ENCODE measurements around the gene INHA. TPM values are rescaled to one million over a fixed set of nuclear protein-coding genes. Genes with fewer than 3 reads are reported as not detected.

Gene INHA
- total RNA-seq, 1 donor from 2014 or later, result not detected

DNA sequence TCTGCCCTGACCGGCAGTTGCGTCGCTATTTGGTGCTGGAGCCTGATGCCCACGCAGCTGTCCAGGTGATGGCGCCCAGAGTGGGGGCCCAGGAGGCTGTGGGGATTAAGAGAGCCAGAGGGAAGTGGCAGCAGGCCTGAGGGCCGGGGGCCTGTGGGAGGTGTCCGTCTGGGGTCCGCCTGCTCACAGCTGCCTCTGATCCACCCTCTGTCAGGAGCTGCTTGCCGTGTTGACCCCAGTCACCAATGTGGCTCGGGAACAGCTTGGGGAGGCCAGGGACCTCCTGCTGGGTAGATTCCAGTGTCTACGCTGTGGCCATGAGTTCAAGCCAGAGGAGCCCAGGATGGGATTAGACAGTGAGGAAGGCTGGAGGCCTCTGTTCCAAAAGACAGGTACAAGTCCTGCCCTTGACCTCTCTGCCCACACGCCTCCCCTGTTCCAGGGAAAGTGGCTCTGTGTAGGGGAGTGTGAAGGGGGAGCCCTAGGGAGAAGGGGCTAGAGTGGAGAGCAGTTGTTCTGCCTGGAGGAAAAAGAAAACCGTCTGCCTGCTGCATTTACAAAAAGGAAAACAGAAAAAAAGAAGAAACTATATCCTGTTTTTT lies 37.1 kb downstream of the INHA start:
- intact Hi-C loops (cut with micrococcal nuclease), result no loop called here

DNA sequence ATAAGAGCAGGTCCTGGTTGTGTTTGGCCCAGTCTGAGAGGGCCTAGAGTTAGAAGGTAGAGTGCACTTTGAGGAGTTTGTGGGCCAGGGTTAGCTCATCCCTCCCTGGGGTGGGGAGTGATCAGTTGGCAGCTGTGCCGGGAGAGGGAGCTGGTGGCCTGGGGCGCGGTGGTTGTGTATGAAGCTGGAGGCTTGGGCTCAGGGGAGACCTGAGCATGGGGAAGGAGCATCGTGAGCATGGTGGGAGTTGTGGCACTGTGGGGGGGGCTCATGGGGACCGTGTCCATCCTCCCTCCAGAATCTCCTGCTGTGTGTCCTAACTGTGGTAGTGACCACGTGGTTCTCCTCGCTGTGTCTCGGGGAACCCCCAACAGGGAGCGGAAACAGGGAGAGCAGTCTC lies 39.2 kb downstream of the INHA start:
- intact Hi-C loops (cut with micrococcal nuclease), result no loop called here

DNA sequence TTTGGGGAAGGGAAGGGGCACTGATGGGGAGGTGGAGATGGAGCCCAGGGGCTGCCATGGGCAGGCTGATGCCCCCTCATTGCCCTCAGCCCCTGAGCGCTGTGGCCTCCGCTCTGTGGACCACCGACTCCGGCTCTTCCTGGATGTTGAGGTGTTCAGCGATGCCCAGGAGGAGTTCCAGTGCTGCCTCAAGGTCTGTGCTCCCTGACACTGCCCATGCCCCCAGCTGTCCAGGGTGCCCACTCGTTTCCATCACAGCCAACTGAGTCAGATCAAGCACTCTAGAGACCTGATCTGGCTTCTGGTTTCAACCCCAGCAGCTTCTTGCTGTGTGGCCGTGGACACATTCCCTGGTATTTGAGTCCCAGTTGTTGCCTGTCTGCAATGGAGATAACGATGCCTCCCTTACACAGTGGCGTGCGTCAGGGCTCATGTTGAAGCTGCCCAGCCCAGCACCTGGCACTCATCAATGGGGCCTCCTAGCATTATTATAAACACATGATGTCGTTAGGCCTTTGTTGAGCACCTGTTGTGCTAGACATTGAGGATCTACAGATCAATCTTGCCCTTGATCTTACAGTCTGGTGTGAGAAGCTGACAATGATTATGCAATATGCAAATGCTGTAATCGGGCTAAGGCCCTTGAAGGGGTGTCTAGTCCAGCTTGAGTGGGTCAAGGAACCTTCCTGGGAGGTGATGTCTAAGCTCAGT lies 39.9 kb downstream of the INHA start:
- intact Hi-C loops (cut with micrococcal nuclease), result no loop called here

DNA sequence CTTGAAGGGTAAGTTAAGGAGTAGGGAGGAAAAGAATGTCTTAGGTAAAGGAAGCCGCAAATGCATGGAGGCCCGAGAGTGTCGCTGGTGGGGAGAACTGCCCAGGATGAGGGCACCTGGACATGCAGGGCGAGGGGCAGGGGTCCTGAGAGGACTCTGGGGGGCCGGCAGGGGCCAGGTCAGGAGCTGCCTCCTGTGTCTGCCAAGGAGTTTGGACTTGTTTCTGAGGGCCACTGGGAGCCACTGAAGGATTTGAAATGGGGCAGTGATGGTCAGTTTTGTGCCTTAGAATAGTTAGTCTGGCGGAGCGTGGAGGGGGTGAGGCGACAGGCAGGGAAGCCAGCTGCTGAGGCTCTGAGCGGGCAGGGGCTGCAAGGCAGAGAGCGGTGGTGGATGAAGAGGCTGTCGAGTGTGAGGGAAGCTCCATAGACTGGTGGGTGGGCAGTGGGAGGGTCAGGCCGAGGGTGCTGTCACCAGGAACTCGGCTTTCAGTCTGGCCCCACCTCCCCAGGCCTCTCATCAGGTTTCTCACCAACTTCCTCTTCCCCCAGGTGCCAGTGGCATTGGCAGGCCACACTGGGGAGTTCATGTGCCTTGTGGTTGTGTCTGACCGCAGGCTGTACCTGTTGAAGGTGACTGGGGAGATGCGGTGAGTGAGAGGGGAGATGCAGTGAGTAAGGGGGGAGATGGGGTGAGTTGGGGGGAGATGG lies 40.6 kb downstream of the INHA start:
- intact Hi-C loops (cut with micrococcal nuclease), result no loop called here

DNA sequence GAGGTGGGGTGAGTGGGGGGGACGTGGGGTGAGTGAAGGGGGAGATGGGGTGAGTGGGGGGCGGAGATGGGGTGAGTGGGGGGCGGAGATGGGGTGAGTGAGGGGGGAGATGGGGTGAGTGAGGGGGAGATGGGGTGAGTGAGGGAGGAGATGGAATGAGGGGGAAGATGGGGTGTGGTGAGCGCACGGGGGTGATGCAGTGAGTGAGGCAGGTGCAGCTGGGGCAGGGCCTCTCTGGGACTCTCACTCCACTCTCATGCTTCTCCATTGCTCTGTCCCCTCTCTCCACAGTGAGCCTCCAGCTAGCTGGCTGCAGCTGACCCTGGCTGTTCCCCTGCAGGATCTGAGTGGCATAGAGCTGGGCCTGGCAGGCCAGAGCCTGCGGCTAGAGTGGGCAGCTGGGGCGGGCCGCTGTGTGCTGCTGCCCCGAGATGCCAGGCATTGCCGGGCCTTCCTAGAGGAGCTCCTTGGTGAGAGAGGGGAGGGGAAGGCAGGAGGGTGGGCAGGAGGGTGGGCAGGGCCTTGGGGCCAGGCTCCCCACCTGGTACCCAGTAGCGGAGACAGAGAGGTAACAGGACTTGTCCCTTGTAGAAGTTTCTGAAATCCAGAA lies 41.5 kb downstream of the INHA start:
- intact Hi-C loops (cut with micrococcal nuclease), result no loop called here

DNA sequence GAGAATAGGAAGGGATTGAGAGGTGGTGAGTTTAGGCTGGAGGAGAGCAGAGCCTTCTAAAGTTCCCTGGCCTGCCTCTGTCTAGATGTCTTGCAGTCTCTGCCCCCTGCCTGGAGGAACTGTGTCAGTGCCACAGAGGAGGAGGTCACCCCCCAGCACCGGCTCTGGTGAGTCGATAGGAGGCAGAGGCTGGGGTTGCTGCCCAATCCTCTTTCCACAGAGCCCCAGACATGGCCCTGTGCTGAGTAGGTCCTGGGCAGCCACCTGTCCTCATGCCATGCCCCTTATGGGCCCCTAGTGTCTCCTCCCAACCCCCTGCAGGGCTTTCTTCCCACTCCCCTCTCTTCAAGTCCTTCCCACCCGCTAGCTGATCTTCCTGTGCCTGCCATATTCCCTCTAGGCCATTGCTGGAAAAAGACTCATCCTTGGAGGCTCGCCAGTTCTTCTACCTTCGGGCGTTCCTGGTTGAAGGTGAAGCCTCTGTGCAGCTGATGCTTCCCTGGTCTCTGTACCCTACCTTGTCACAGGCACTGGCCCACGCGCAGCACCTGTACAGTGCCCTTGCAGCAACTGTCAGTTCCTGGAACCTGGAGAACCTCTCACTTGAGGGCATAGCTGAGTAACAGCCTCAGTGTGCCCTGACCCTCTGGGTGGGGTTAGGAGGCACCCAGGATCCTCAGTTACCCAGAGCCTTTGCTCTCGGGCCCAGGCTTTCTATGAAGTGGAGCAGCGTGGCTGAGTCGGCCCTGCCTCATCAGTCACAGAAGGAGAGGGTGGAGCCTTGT lies 42.2 kb downstream of the INHA start:
- intact Hi-C loops (cut with micrococcal nuclease), result no loop called here

DNA sequence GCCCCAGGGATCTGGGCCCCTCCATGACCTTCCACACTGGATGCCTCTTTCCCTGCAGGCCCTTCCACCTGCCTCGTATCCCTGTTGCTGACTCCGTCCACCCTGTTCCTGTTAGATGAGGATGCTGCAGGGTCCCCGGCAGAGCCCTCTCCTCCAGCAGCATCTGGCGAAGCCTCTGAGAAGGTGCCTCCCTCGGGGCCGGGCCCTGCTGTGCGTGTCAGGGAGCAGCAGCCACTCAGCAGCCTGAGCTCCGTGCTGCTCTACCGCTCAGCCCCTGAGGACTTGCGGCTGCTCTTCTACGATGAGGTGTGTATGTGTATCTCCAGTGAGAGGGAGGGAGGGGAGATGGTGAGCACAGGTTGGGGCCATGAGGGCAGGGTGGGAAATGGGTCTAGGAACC lies 42.9 kb downstream of the INHA start:
- intact Hi-C loops (cut with micrococcal nuclease), result no loop called here

DNA sequence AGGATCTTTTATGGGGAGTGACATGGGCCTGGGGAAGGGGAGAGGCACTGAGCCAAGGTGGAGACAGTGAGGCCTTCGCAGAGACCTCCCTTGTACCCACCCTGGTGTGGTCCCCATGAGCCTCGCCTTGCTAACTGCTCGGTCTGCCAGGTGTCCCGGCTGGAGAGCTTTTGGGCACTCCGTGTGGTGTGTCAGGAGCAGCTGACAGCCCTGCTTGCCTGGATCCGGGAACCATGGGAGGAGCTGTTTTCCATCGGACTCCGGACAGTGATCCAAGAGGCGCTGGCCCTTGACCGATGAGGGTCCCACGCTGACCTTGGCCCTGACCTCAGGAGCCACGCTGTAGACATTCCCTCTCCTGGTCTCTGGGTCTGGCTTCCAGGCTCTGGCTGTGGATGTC lies 43.8 kb downstream of the INHA start:
- intact Hi-C loops (cut with micrococcal nuclease), result no loop called here

DNA sequence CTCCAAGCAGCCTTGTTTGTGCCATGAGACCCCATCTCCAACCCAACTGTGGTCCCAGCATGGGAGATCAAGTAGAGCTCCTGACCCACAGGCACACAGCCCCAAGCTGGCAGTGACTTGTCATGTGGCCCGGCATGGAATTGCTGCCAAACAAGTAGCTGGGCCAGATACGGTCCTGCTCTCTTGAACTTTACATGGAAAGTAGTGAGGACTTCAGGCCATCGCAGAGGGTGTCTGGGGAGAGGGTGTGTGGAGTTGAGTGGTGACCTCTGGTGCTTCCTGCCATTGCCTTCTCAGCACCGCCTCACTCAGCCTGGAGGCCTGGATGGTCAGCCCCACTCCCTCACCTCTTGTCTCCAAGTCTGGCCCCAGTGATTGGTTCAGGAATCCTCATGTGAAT lies 44.4 kb downstream of the INHA start:
- intact Hi-C loops (cut with micrococcal nuclease), result no loop called here

DNA sequence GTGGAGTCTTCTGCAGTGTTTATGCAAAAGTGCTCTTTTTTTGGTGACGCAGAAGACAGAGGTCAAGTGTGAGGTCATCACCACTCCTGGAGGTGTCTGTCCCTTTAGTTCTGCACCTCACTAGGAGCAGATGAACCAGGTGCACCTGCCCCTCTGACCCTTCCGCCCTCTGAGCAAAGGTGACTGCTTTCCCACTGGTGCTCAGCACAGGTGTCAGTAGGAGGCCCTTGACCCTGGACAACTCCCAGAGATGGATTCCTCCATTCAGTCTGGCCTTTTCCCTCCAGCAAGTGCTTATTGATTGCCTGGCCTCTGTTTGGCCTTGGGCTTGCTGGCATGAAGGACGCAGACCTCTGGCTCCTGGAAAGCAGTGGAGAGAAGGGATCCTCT lies 46.6 kb downstream of the INHA start:
- intact Hi-C loops (cut with micrococcal nuclease), result no loop called here

DNA sequence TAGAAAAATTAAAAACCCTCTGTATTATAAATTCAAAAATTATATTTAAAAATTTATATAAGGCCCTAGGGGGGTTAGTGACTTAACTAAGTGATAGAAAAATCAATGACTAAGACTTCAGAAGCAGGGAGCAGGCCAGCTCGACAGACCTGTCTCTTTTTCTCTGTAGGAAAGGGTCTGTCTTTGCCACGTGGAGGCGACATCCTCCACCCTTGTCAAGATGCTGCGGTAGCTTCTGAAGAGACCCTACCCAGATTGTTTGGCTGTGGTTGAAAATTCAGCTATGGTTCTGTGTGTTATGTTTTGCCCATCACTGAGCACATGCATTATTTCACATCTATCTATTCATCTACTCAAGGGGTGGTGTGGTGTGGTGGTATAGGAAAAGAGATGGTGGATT lies 47.1 kb downstream of the INHA start:
- intact Hi-C loops (cut with micrococcal nuclease), result no loop called here

DNA sequence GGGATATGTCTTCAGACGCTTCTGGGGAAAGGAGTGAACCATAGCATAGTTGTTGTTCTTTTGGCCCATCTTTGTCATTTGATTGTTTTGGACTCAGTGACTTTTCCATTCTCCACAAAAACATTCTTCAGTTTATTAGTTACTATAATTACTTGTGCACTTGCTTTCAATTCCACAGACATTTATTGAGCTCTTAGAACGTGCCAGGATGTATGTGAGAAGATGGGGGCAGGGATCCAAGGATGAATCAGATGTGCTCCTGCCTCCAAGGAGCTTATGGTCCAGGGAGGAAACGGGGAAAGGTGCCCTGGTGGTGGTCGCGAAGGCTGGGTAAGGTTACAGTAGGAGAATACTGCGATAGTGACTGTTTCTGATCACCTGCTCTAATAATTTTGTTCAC lies 48.4 kb downstream of the INHA start:
- intact Hi-C loops (cut with micrococcal nuclease), result no loop called here

DNA sequence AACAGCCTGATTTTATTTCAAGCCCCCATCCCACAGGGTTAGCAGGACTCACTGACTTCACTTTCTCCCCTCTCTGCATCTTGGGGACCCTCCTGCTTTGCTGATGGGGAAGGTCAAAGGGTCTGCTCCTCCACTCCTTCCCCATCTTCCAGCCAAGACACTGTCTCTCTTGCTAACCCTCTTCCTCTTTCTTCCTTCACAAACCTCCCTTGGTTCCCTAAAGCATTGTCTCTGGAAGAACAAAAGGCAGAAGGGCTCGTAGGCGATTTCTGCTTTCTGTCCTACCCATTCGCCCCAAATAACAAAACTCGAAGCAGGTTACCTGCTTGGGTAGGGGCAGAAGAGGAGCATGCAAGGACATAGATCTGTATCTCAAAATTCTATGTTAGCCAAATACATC lies 49.8 kb downstream of the INHA start:
- intact Hi-C loops (cut with micrococcal nuclease), result no loop called here

DNA sequence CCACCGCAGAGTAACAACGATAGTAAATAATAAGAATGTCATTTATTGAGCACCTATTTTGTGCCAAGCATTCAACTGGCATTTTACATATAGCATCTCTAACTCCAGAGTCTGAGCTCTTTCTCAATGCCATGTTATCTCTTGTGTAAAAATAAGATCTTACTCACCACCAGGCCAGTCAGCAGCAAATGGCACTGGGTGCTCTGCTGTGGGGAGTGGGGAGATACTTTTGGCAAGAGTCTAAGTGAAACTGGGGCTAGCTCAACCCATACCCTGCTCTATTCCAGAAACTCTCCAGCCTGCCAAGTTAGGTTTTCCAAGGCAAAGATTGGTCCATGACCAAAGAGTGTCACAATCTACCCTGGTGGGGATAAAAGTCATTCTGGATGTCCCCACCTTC lies 50.4 kb downstream of the INHA start:
- intact Hi-C loops (cut with micrococcal nuclease), result no loop called here

DNA sequence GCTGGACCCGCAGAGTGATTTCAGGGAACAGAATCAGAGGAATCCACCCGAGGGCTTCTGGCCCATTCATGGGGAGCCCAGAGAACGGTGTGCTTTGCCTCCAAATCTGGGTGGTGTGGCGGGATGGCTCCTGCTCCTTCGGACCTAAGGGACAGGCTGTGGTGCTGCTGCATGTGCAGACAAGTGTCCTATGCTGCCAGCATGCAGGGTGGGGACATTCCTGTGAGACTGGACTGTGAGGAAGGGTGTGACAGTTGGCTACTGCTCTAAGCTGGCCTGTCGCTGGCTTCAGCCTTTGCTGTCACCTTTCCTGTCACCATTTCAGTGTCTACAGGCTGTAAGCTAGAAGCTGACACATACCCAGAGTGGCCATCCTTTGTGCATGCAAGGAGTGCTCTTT lies 52.5 kb downstream of the INHA start:
- intact Hi-C loops (cut with micrococcal nuclease), result no loop called here

DNA sequence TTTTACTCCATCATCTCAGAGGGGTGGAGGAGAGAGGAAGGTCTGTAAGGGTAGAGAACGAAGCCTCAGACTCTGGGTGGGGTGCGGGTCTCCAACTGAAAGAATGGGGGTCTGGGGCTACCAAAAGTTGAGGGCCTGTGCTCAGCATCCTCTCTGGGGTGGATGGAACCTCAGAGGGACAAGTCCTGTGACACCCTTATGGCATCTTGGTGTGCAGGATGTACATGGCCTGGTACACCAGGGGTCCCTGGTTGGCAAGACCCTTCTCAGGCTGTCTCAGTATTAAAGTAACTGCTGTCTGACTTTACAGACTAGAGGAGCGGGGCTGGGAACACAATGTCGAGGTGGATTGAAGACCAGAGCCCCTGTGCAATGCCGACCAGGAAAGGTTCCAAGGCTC lies 53.1 kb downstream of the INHA start:
- intact Hi-C loops (cut with micrococcal nuclease), result no loop called here

Other genes starting within 250 kb of the INHA start
- gene RESP18, start 239.6 kb upstream of the INHA start, total RNA-seq, result not detected in 2 replicates
- gene DNPEP, start 184.4 kb upstream of the INHA start, total RNA-seq, result 78.3 and 81.0 TPM in 2 replicates
- not detected in 2 replicates for gene DES, start 153.9 kb upstream of the INHA start, total RNA-seq
- 0.05 and 0.39 TPM in 2 replicates for gene SPEG, start 137.5 kb upstream of the INHA start, total RNA-seq
- gene GMPPA, start 73.4 kb upstream of the INHA start, total RNA-seq, result 54.0 and 55.0 TPM in 2 replicates
- gene ASIC4, start 57.8 kb upstream of the INHA start, total RNA-seq, result not detected in 2 replicates
- 19.5 and 21.1 TPM in 2 replicates for gene CHPF, start 28.5 kb upstream of the INHA start, total RNA-seq
- gene TMEM198, start 28.3 kb upstream of the INHA start, total RNA-seq, result 1.0 and 1.3 TPM in 2 replicates
- gene OBSL1, start 771 bp upstream of the INHA start, total RNA-seq, result 0.12 and 0.25 TPM in 2 replicates
- gene STK11IP, start 25.5 kb downstream of the INHA start, total RNA-seq, result 35.8 and 38.7 TPM in 2 replicates
- not detected in 2 replicates for gene SLC4A3, start 55.3 kb downstream of the INHA start, total RNA-seq